Esophagus muscularis mucosa (tissue), 4 donors: ENCODE measurements around the gene DELE1. TPM values are rescaled to one million over a fixed set of nuclear protein-coding genes. Genes with fewer than 3 reads are reported as not detected.
A peak's percentile ranks its signal among the peaks of the same experiment; 100 is the strongest.

ENCODE experiments used
- DNase-seq: peaks from one replicate; pipeline ENCODE4 v3.0.0-alpha.2; 2017; ENCODE audit errors: extremely low spot score
- H3K27ac ChIP-seq, 4 donors: fragments of 200-600 bp; sonication (generic); replicated peaks in 1 of 4; 1 replicate in 3 of 4; 2 replicates in 1 of 4; pipeline ENCODE4 v1.5.1; 2016 to 2019; ENCODE audit warnings: mild to moderate bottlenecking in 1 of 4
- H3K27me3 ChIP-seq, 4 donors: fragments of 200-600 bp; sonication (generic); one replicate each; pipeline versions ENCODE4 v1.5.1 to v1.6.0; 2016 to 2019
- H3K36me3 ChIP-seq, 4 donors: fragments of 200-600 bp; sonication (generic); one replicate each; pipeline ENCODE4 v1.5.1; 2016 to 2019
- H3K4me1 ChIP-seq, 4 donors: fragments of 200-600 bp; sonication (generic); one replicate each; pipeline ENCODE4 v1.5.1; 2016 to 2019
- H3K4me3 ChIP-seq, 4 donors: fragments of 200-600 bp; sonication (generic); 1 replicate in 2 of 4; 2 replicates in 2 of 4; pipeline ENCODE4 v1.5.1; 2016 to 2019; ENCODE audit warnings: mild to moderate bottlenecking in 4 of 4, moderate library complexity in 1 of 4
- H3K9me3 ChIP-seq, 4 donors: fragments of 200-600 bp; sonication (generic); 1 replicate in 3 of 4; 2 replicates in 1 of 4; pipeline ENCODE4 v1.5.1; 2016 to 2019
- EP300 ChIP-seq: sonication (generic); formaldehyde crosslinking; IDR thresholded peaks from one replicate; pipeline ENCODE4 v1.6.1; 2017; ENCODE audit warnings: antibody characterized with exemption
- POLR2A ChIP-seq: fragments of 450-650 bp; IDR thresholded peaks from one replicate; pipeline ENCODE4 v1.6.1; 2017; ENCODE audit warnings: antibody characterized with exemption, moderate library complexity, mild to moderate bottlenecking, low read depth
- POLR2AphosphoS5 ChIP-seq, 2 donors: sonication (generic); formaldehyde crosslinking; IDR thresholded peaks; one replicate each; pipeline ENCODE4 v1.6.1; 2017; ENCODE audit warnings: antibody characterized with exemption in 2 of 2
- WGBS: methylation state at CpG from one replicate; pipeline ENCODE4 v1.1.5; 2018; 5-methylcytosine and 5-hydroxymethylcytosine counted together
- intact Hi-C: fragments of 100-400 bp; cut with DNase I; formaldehyde crosslinking; loops from one replicate; pipeline ENCODE4 v1.15.1; 2023
- total RNA-seq, 4 donors: library from RNA; depleted of rRNA; stranded (reverse); fragments of >200 nt; gene quantifications; one replicate each; pipeline versions ENCODE4 v1.1.0 to v1.2.1, GENCODE V29; 2016
- TF ChIP-seq, protein P1 (sequence below), 3 experiments: fragments of 200-600 bp in 2 of 3; fragments of 450-650 bp in 1 of 3; sonication (generic) in 2 of 3; IDR thresholded peaks; one replicate each; pipeline ENCODE4 v1.5.1; 2017 to 2019; ENCODE audit warnings: antibody characterized with exemption in 3 of 3, mild to moderate bottlenecking in 2 of 3, moderate library complexity in 1 of 3

Gene DELE1
- total RNA-seq, 4 donors from 2014 or later: 44.4 to 75.8 (median 49.6) TPM

DNA sequence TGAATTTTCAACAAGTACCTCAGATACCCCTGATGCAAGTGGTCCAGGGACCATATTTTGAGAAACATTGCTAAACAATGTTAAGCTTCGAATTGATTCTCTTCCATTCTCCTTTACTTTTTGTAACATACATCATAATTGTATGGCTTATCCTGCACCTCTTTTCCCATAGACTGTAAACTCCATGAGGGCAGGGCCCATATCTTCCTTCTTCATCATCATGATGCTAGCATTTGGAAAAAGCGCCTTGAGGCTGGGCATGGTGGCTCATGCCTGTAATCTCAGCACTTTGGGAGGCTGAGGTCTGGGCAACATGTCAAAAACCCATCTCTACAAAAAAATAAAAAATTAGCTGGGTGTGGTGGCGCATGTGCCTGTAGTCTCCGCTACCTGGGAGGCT is 14.5 kb upstream of the DELE1 start:
- Histone ChIP-seq H3K4me1 (peaks cover 4 to 10% (median 8%) of the 10 kb centered on the region in 4 donors), H3K9me3 (no peaks in the 10 kb centered on the region), H3K36me3 (no peaks in the 10 kb centered on the region), H3K4me3 (no peak overlapping the region), H3K27ac (no peak overlapping the region), H3K27me3 (peaks cover 0 to 6% (median 0%) of the 10 kb centered on the region in 4 donors)
- no peak for DNase-seq
- 70% methylated on average over 4 of the region's 4 CpGs for WGBS
- intact Hi-C loops: no loop called here
- no peak for TF ChIP-seq EP300
- TF ChIP-seq, protein P1, sequence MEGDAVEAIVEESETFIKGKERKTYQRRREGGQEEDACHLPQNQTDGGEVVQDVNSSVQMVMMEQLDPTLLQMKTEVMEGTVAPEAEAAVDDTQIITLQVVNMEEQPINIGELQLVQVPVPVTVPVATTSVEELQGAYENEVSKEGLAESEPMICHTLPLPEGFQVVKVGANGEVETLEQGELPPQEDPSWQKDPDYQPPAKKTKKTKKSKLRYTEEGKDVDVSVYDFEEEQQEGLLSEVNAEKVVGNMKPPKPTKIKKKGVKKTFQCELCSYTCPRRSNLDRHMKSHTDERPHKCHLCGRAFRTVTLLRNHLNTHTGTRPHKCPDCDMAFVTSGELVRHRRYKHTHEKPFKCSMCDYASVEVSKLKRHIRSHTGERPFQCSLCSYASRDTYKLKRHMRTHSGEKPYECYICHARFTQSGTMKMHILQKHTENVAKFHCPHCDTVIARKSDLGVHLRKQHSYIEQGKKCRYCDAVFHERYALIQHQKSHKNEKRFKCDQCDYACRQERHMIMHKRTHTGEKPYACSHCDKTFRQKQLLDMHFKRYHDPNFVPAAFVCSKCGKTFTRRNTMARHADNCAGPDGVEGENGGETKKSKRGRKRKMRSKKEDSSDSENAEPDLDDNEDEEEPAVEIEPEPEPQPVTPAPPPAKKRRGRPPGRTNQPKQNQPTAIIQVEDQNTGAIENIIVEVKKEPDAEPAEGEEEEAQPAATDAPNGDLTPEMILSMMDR (IDR thresholded peaks at IDR 0.05): no peak
- no peak for TF ChIP-seq POLR2AphosphoS5 (IDR thresholded peaks at IDR 0.05)
- no peak for TF ChIP-seq POLR2A

DNA sequence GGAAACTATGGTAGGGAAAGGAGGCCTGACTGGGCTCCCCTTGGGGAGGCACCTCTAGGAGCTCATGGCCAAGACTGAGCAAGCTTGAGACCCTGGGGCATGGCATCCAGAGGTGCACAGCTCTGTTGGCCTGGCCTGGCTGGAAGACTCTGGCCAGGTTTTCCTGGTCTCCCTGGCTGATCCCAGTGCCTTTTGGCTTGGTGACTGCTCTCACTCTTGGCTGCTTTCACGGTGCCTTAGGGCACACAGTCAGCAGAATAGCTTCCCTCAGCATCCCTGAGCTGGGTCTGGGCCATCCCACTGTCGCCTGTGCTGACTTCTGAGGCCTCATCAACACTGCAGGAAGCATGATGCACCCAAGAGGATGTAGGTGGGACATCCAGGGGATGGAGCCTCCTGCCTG is 13.4 kb upstream of the DELE1 start:
- Histone ChIP-seq H3K9me3 (no peaks in the 10 kb centered on the region), H3K4me3 (no peak overlapping the region), H3K27ac (no peak overlapping the region), H3K27me3 (peaks cover 0 to 6% (median 0%) of the 10 kb centered on the region in 4 donors), H3K4me1 (peaks cover 4 to 14% (median 12%) of the 10 kb centered on the region in 4 donors), H3K36me3 (no peaks in the 10 kb centered on the region)
- TF ChIP-seq POLR2AphosphoS5 (IDR thresholded peaks at IDR 0.05) (no peak), POLR2A (no peak), EP300 (no peak)
- TF ChIP-seq, protein P1 (IDR thresholded peaks at IDR 0.05): no peak
- no CpG with 5 or more reads among the region's 2 CpGs for WGBS
- no peak for DNase-seq
- intact Hi-C loops: no loop called here

DNA sequence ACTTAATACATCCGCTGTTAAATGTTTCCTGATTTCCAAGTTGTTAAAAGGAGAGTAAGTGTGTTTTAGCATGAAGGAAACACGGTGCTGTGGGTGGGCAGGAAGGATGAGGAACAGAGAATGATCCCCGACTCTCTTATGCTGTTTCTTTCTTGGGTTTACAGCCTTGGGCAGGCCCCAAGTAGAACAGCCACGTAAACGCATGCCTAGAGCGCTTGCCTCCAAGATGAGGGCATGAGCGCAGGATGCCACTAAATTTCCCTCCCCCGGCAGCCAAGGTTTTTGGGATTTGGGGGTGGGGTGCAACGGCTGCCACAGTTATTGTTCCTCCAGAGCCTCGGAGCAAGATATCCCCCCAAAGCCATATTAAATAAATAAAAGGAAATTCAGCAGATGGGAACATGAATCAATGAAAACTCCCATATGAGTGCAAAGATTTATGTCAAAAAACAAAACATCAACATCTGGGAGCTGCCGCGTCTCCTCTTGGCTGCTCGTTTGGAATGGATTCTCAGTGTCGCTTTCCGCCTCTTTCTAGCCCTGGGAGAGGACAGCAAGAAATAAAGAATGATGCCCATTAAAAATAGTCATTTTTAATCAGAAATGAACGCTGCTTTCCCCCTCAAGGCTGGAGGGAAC is 10.0 kb upstream of the DELE1 start:
- Histone ChIP-seq H3K4me3 (peak overlapping the region; percentile 46 to 51 (median 49)), H3K4me1 (peaks cover 4 to 14% (median 12%) of the 10 kb centered on the region in 4 donors), H3K27me3 (peaks cover 0 to 13% (median 0%) of the 10 kb centered on the region in 4 donors), H3K27ac (no peak overlapping the region), H3K36me3 (no peaks in the 10 kb centered on the region), H3K9me3 (no peaks in the 10 kb centered on the region)
- TF ChIP-seq POLR2AphosphoS5 (IDR thresholded peaks at IDR 0.05) (no peak), EP300 (no peak)
- no peak for DNase-seq
- intact Hi-C loops: no loop called here
- 25% methylated on average over 12 of the region's 16 CpGs for WGBS

DNA sequence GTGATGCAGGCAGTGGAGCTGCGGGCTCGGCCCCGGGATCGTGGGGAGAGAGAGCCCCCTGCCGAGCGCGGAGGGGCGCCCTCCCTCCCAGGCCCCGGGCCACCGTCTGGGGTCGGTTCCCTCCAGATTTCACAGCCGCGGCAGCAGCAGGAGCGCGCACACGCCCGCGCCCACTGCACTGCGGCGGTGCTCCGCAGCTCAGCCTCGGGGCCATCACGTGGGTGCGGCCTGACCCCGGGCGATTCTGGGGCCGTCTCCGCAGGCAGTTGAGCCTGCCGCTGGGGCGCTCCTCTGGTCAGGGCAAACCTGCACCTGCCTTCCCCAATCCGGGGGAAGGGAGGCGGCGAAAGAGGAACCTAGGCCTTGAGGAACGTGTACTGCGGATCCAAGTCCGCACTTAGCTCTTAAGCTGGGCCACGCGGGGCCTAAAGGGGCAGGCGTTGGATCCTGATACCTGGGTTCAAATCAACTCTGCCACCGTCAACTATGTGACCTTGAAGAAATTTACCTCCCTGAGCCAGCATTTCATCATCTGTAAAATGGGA is 9.4 kb upstream of the DELE1 start:
- 32% methylated on average over 19 of the region's 40 CpGs for WGBS
- Histone ChIP-seq H3K36me3 (no peaks in the 10 kb centered on the region), H3K9me3 (no peaks in the 10 kb centered on the region), H3K27ac (no peak overlapping the region), H3K27me3 (peaks cover 0 to 13% (median 0%) of the 10 kb centered on the region in 4 donors), H3K4me3 (peak overlapping the region; percentile 46 to 51 (median 49)), H3K4me1 (peaks cover 4 to 14% (median 12%) of the 10 kb centered on the region in 4 donors)
- TF ChIP-seq POLR2AphosphoS5 (IDR thresholded peaks at IDR 0.05): peak in 1 of 2 donors; percentile 53
- TF ChIP-seq, protein P1 (IDR thresholded peaks at IDR 0.05): peak; percentile 28 to 44 (median 30)
- no peak for TF ChIP-seq POLR2A
- intact Hi-C loops: no loop called here
- DNase-seq: no peak

DNA sequence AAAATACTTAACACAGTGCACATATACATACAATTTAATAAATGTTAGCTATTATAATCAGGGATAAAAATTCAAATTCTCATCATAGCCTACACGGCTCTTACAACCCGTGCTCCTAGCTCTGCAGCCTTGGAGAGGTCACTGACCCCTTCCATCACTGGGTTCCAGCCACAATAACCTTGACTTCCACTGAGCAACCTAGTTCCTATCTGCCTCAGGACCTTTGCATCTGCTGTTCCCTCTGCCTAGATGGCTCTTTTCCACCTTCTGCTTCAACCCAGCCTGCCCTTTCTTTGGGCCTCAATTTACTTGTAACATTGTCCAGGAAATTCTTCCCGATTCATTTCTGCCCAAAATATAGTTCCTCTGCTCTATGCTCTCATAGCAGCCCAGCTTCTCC is 8.9 kb upstream of the DELE1 start:
- no peak for DNase-seq
- WGBS: 94% methylated on average over 3 of the region's 3 CpGs
- TF ChIP-seq POLR2AphosphoS5 (IDR thresholded peaks at IDR 0.05): no peak
- TF ChIP-seq, protein P1 (IDR thresholded peaks at IDR 0.05): no peak
- no peak for TF ChIP-seq POLR2A
- no peak for TF ChIP-seq EP300

More for the DNA sequence above, 8.9 kb upstream of the DELE1 start:
- Histone ChIP-seq H3K4me1 (peaks cover 4 to 14% (median 12%) of the 10 kb centered on the region in 4 donors), H3K27ac (no peak overlapping the region), H3K9me3 (no peaks in the 10 kb centered on the region), H3K27me3 (peaks cover 0 to 13% (median 0%) of the 10 kb centered on the region in 4 donors), H3K4me3 (no peak overlapping the region), H3K36me3 (no peaks in the 10 kb centered on the region)
- intact Hi-C loops: no loop called here
